GM19468 (cell line): ENCODE measurements around the gene PLCL2.

ENCODE experiments used
- ATAC-seq: cut with Tn5 transposase; IDR thresholded peaks from one replicate; pipeline ENCODE4 v1.9.1; 2021; ENCODE audit warnings: mild to moderate bottlenecking, moderate library complexity, moderate number of reproducible peaks; ENCODE audit not compliant: unreplicated experiment; ENCODE audit errors: extremely low read depth

Gene PLCL2

GRCh38 chr3:17132286-17133115 lies 247.7 kb downstream of the PLCL2 start:
- no peak for ATAC-seq

- ATAC-seq, result no peak
These were observed 249.1 kb downstream of the PLCL2 start for GRCh38 chr3:17133632-17134545.

GRCh38 chr3:17135696-17136095 lies 250.9 kb downstream of the PLCL2 start:
- no peak for ATAC-seq

- ATAC-seq, result no peak
These were observed 251.5 kb downstream of the PLCL2 start for GRCh38 chr3:17136136-17136721.

GRCh38 chr3:17137321-17137826 lies 252.6 kb downstream of the PLCL2 start:
- no peak for ATAC-seq

GRCh38 chr3:17138246-17139039 lies 253.7 kb downstream of the PLCL2 start:
- ATAC-seq, result no peak
